NCI-H128 (cell line): ENCODE measurements around the gene MED26.

ENCODE experiments used
- DNase-seq: peaks from one replicate; lab custom pipeline; 2025; ENCODE audit not compliant: unreplicated experiment; lab: John Stamatoyannopoulos, UW

The MED26 gene

GRCh38 chr19:16618248-16618647 is 9.8 kb downstream of the MED26 start:
- DNase-seq: no peak

DNA sequence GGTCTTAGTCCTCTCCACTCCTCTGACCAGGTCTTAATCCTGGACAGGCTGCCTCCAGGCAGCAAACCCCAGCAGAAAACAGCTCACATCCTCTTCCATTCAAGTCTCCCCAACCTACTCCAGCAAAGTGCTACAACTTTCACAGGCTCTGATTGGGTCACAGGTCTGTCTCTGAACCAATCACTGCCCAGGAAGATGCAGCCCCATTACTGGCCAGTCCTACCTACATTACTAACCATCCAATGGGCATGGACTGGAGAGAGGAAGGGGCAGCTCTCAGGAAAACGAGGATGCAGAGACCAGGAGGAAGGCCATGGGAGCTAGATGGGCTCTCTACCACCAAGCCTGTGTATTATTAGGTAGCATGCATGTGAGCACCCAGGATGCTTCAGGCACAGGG is 12.2 kb downstream of the MED26 start:
- DNase-seq: no peak

DNA sequence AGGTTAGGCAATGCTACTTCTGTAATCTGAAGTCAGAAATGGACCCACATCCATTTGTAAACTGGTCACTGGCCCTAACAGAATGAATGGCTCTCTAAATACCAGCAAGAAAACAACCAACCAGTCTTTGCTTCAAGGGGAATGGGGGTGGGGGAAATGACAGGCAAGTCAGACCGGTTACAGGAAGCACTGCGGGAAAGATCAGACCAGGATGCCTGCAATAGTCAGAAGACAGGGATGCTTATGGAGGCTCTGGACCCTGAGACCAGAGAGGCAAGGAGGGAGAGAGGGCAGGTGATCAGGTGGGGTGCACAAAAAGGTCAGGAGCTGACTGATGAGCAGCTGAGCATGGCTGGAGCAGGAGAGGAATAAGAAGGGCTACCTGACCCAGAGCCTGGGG is 13.1 kb downstream of the MED26 start:
- DNase-seq: no peak

DNA sequence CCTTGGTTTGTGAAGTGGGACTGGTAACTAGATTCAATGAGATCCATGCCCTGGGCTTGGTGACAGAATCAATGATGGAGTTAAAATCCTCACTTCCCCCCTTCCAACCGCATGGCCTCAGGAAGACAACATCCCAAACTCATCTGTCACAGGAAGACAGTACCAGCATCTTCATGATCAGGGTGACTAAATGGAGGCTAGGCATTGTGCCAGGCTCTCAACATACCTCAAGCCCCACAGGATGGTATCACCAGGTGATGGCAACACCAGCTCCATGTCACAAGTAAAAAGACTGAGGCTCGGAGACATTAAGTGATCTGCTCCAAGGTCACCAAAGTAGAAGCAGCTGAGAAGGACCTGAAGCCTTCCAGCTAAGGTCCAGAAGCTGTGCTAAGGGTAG is 14.2 kb downstream of the MED26 start:
- DNase-seq: no peak

- DNase-seq: no peak
Observed at GRCh38 chr19:16612636-16613035, 15.4 kb downstream of the MED26 start.

- DNase-seq: no peak
Observed at GRCh38 chr19:16611121-16611520, 16.9 kb downstream of the MED26 start.

- no peak for DNase-seq
Observed at GRCh38 chr19:16609511-16610200, 18.3 kb downstream of the MED26 start.

- DNase-seq: no peak
Observed at GRCh38 chr19:16608290-16608739, 19.7 kb downstream of the MED26 start.

DNA sequence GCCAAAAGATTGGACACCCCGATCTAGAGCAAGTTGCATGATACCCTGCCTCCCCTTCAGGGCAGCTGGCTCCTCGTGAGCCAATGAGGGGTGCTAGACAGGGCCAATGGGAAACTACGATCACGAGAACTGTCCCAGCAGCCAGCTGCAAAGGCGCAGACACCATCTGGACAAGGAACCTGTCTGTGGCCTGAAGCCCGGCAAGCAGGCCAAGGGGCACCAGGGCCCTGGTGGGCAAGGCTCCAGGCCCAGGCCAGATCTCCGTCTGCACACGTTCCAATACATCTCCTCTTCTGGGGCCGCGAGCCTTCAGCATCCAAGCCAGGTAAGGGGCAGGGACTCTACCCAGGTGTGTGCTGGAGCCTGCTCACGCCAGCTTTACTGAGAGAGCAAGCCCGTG is 20.2 kb downstream of the MED26 start:
- DNase-seq: no peak

GRCh38 chr19:16605553-16605994 is 22.4 kb downstream of the MED26 start:
- no peak for DNase-seq

DNA sequence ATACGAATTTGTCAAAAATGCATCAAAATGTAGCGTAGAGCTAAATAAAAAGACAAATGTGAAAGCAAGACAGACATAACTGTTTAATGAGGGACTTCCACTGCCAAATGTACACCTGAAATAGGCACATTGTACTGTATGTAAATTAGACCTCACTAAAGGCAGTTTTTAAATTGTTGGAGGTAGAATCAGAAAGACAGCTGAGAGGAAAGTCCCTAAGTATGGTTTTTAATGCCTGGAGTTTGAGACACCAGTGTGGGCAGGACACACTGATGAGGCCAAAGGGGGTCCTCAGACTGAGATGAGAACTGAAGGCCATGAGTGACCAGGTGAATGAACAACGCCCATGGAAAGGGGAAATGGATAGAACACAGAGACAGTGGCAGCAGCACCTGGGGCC is 22.9 kb downstream of the MED26 start:
- no peak for DNase-seq

GRCh38 chr19:16604615-16605014 is 23.4 kb downstream of the MED26 start:
- DNase-seq: no peak

DNA sequence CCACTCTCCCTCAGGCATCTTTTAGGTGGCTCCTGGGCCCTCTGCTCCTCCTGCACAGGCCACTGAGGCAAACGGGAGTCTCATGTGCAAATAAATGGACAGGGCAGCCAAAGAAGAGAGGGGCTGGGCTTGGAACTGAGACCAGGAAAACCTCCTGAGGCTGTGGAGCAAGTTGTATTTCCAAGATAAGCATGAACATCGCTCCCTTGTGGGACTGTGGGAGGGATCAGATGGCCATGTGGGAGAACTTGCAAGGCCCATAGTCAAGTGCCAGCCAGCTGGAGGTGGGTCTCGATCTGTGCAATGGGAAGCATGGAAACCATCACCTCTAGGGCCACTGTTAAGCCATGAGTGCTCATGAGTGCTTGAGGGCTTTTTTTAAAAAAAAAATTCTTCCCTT is 24.9 kb downstream of the MED26 start:
- no peak for DNase-seq

- DNase-seq: no peak
Observed at GRCh38 chr19:16601378-16602052, 26.5 kb downstream of the MED26 start.

GRCh38 chr19:16600824-16601223 is 27.2 kb downstream of the MED26 start:
- no peak for DNase-seq

DNA sequence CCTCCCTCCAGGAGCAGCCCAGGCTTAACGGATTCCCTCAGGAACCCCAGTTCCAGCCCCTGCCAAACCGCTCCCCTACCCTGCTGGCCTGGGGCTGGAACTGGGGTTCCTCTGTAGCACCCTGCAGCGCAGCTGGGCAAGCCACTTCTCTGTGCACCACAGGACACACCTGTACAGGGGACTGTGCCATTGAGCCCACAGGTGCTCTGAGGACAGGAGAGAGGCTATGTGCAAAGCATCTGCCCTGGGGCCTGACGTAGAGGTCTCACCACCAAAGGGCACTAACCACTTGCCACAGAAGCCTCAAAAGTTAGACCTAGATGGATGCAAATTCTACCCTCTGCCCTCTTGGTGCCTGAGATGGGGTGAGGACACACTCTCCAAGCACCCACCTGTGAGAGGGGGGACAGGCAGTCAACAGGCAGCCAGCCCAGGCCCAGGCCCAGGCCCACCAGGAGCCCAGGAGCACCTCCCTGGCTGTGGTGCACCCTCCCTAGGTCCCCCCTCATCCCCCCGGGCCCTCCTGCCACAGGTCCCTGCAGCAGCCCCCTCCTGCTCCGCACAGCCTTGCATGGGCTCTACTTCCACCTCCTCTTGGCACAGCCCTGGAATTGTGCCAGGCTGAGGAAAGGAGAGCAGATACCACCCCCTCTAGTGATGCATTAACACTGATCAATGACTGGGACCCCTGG is 28.2 kb downstream of the MED26 start:
- no peak for DNase-seq

- no peak for DNase-seq
Observed at GRCh38 chr19:16598848-16599247, 29.2 kb downstream of the MED26 start.

DNA sequence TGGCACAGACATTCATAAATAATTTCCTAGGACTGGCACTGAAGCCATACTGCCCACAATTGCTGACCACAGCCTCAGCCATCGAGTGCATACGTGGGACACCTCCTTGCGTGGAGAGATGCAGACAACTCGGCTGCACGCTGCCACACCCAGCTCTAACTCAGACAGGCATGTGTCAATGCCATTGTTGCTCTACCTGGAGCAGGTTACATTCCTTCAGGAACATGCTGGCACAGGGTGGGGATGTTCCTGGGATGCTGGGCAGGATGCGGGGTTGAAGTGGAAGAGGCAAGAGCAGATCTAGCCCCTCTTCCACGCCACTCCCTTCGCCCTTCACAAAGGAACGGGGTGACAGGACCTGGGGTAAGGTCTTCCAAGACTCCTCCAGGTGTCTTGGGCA is 31.6 kb downstream of the MED26 start:
- DNase-seq: no peak

- DNase-seq: no peak
Observed at GRCh38 chr19:16595097-16595496, 32.9 kb downstream of the MED26 start.

DNA sequence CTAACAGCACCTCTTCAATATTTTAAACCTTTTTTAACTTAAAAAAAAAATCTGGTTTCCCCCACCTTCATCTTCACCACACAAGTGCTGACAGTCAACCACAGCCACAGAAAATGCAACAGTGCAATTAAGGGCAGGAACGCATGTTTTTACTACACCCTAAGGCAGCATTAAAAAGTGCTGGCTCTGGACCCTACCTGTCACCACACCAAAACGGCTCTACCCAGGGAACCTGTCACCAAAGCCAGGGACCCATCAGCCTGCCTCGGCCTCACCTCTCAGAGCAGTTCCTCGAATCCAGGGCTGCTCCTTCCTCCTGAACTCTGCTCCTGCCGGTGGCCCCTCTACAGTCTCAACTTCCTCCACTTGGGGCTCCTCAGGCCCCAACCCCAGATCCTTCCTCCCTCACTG is 33.3 kb downstream of the MED26 start:
- no peak for DNase-seq

GRCh38 chr19:16594131-16594586 is 33.8 kb downstream of the MED26 start:
- no peak for DNase-seq

- no peak for DNase-seq
Observed at GRCh38 chr19:16593181-16593580, 34.8 kb downstream of the MED26 start.
